Endometrium (tissue), 2 donors: ENCODE results near the gene IZUMO1R.
"Not testable (repeated sequence)": the region's sequence is repeated elsewhere in the genome, so short reads cannot be mapped to it uniquely, and the experiment has no call there.

Experiments used
- FAIRE-seq: peaks from 2 replicates; lab custom pipeline; 2012; peaks lifted over from hg19 to GRCh38; lab: Jason Lieb, UNC
- donor health status: control.
- donor health status: control.

Gene IZUMO1R

DNA sequence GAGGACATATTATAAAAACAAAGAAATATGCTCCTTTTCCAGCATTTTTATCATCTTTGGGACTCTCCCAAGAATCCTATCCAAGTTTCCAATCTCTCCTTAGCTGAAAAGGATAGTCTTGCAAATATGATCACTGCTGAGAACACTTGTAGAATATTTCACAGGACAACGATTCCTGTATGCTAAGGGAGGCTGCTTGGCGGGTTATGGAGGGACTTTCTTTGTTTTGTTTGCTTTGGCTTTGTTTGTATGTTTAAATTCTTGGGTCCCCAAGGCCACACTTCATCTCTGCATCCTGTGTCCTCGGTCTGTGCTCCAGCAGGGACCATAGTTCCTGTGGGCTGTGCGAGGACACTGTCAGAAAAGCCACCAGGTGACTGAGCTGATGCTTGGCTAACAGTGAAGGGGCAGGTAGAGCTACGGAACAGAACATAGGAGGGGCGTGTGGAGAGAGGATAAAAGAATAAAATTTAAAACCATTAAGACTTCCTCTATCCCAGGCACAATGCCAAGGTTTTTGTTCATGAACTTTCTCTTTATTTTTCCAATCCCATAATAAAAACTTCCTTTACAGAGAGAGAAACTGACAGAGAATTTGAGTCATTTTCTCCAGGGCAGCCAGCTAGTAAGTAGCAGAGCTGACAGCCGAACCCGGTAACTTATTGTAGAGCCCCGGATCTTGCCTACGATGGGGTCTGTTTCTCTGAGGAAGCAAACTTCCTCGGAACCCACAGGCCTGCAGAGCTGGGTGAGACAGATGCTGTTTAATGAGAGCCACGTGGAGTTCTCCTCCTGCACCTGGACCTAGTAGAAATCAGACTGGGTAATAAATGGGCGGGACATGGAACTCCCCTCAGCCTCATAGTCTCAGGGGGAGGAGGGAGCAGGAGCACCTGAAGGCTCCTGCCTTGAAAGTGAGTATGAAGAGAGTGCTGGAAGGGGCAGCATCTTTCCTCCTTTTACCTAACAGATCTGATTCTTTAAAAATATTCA lies at the start of gene IZUMO1R:
TSS of gene IZUMO1R (plus strand) at position 615 of the 993 bp plus-strand sequence. CDS start 1,057 bp downstream, outside the sequence.
- no peak for FAIRE-seq

DNA sequence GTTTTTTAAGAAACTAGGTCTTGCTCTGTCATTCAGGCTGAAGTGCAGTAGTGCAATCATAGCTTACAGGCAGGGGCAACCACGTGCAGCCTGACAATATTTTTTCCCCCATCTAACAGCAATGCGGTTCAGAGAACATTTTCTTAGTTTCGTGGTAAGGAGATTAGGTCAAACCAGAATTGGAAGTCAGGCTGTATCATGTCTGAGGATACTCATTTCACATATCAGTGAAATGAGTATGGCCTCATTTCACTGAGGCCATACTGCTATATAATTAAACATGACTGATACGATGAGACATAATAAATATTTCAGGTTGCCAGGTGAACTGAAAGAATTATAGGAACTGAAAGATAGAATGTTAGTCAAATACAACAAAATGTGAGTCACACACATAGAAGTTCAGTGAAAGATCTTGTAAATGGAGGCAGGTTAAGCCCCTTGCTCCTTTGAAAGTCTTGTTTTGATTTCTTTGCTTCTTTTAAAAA lies 32.5 kb upstream of the IZUMO1R start:
- no peak for FAIRE-seq

DNA sequence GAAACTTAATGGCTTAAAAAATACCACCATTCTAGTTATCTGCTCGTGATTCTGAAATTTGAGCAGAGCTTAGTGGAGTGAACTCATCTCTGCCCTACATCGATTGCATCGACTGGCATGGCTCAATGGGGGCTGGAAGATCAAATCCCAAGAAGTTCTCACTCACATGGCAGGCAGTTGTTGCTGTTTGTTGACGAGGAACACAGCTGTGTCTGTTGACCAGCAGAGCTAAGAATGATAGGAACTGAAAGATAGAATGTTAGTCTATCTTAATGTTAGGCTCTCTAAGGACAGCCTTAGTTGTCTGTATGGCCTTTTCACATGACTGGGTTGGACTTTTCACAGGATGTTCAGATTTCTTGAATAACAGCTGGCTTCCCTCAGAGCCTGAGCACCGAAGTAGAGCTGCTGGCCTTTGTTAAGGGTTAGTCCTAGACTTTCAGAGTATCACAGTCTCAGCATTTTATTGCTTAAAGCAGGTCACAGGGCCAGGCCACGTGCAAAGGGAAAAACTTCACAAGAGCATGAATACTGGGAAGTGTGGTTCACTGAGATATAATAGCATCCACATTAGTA lies 31.6 kb upstream of the IZUMO1R start:
- no peak for FAIRE-seq

DNA sequence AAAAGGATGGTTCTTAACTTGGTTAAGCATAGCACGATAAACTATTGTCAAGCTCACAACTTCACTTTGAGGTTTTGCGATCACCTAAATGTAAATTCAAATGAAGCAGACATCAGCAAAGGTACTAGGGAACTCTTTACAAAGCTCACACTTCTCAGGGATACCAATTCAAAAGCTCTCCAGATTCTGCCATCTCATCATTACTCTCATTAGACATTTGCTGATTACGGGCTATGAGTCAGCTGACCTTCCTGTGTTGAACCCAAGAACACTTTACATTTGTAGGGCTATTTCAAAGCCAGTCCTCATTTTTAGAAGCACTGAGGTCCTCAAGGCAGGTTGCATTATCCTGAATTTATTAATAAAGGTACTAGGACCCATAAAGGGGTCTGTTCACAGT lies 28.4 kb upstream of the IZUMO1R start:
- FAIRE-seq, result no peak

DNA sequence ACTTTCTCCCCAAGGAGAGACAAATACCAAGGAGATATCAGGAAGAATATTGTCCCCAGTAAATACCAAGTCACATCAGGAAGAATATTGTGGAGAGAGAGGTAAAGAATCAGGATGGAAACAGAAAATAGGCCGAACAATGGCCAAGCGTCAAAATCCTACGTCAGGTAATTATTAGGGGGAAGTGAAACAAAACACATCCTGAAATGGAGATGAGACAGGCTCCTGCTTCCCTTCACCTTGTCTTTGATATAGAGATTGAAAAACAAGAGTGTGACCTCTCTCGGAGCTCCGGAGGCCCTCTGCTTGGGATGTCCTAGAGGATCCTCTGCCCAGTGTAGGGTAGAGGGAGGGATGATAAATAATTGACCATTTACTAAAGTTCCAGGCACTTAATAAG lies 27.4 kb upstream of the IZUMO1R start:
- no peak for FAIRE-seq

DNA sequence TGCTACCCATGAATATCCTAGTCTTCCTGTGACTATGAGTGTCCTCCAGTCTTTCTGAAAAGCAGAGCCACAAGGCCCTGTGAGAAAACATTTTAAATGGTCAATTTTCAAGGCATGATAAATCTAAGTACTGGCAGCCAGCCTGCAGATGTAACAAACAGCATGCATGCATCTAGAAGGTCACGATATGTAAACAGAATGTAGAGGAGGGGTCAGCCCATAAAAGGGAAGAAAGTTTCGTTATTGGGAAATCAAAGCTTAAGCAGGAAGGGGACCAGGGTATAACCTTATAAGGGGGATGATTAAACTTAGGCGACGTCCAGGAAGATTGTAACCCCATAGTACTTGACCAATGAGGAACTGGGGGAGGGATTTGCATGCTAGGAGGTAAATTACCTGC lies 26.2 kb upstream of the IZUMO1R start:
- FAIRE-seq, result not testable (repeated sequence)

DNA sequence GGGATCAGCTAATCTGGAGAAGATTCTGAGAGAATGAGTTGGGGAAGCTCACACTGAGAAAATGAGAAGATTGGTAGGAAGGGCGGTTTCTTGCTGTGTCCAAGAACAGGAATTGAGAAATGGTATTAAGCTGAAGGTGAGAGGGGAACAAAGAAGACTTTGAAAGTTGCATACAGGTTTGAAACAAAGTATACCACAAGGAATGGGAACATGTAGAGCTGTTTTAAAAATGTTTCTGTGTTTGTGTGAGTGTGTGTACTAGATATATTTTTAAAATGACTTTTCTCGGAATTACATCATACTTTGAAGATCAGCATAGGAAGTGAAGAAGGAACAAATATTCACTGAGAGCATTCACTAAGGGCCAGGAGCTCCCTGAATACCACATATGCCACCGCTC lies 24.4 kb upstream of the IZUMO1R start:
- FAIRE-seq, result no peak

DNA sequence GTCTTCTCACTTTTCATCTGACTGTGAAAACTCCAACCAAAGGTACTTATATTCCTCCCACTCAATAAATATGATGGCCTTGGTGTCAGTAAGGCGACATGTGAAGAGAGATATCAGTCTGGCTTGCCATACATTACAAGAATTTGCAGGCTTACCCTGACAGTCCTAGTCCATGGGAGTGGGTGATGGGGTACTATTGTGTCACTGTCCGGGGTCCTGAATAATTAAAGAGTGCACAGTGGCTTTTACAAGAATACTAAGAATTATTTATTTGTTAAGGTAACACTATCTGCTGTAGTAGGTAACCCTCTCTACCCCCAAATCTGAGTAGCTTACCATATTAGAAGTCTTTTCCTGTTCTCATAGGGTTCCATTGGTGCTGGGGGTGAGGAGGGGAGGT lies 23.1 kb upstream of the IZUMO1R start:
- FAIRE-seq, result no peak

DNA sequence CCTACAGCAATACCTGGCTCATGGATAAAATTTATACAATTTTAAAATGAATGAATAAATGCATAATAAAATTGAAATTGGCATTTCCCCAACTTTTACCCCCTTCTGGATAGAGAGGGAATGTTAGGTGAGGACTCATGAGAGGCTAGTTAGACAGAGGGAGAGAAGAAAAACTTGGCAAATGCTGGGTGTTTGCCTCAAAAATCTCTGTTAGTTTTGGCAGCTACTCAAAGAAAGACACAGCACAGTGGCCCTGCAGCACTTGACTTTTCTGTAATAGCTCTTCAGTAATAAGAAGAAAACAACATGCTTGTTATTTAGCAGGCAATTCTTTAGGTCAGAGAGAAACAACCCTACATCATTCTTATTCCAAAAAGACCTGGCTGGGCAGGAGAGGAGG lies 20.7 kb upstream of the IZUMO1R start:
- FAIRE-seq, result no peak

DNA sequence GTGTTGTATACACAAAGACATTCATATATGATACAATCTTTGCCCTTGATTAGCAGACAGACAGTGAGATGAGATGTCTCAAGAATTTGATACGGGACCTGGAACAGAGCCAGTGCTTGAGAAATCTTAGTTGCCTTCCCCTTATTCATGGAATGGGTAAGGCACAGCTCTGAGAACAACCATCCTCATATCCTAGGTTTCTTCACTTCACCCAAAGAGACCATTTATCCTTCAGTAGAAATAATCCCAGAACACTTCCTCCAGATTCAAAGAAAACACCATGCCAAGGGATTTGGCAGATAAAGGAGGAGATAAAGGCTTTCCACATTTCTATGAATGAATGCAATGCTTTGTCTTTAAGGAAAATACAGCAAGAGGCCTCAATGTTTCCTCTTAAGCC lies 8.8 kb upstream of the IZUMO1R start:
- no peak for FAIRE-seq

DNA sequence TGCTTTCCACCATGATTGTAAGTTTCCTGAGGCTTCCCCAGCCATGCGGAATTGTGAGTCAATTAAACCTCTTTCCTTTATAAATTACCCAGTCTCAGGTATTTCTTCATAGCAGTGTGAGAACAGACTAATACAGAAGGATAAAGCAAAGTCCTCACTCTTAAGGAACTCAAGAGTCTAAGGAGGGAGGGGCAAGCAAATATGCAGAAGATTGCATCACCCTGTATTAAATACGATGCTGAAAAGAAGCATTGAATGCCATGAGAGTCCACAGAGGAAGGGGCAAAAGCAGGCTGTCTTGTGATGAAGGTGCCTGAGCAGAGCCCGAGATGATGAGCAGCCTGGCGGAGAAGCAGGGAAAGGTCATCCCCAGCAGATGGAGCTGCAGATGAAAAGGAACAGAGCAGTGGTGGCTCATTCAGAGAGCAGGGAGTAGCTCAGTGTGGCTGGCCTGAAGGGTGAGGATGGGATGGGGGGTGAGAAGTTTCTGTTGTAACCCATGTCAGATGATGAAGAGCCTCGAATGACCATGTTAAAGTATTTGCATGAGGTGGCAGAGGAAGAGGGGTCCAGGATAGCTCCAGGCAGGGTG lies 6.3 kb upstream of the IZUMO1R start:
- no peak for FAIRE-seq

DNA sequence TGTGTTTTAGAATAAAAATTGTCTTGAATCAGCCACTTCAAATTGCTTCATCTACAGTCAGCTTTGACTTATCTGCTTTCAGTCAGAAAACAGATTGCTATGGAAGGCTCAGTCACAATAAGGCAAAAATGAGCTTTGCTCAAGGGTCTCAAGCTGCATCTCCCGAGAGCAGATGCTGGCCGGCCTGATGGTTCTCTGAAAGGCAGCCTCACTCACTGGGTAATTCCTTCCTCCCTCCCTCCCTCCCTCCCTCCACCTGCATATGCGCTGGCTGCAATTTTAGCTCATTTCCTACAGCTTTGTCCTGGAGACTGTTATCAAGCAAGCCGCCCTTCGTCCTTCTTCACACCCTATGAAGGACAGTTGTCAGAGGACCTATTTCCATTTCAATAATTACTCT lies 1.6 kb upstream of the IZUMO1R start:
- FAIRE-seq, result no peak

DNA sequence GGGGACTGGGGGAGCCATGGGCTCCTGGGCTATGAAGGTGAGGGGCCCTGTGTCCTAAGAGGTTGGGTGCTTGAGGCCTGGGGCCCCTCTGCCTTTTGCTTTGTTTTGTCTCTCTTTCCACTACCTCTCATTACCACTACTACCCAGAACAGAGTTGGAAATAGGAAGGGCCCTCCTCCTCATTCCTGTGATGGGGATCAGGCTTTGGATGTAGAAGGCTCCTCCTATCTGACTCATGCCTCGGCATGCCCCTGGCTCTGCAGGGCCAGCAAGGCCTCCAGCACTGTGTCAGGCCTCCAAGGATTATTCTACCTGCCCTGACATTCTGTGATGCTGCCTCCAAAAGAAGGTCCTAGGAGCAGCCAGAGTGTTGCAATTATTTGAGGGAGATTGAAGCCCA lies 766 bp downstream of the IZUMO1R start:
- FAIRE-seq, result no peak

DNA sequence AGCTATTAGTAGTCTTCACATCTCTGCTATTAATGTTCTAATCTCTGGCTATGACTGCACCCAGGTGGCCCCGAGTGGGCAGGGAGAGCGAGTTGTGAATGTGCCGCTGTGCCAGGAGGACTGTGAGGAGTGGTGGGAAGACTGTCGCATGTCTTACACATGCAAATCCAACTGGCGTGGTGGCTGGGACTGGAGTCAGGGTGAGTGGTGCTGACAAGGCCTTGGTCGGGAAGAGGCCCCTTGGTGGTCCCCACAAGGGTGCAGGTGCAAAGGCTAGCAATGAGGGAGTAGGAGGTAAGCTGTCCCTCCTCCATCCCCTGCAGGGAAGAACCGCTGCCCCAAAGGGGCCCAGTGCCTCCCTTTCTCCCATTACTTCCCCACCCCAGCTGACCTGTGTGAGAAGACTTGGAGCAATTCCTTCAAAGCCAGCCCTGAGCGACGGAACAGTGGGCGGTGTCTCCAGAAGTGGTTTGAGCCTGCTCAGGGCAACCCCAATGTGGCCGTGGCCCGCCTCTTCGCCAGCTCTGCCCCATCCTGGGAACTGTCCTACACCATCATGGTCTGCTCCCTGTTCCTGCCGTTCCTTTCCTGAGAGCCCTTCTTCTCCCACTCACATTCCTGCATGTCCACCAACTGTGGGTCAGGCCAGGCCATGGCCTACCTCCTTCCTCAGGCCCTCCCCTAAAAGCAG lies 2.9 kb downstream of the IZUMO1R start:
- no peak for FAIRE-seq

DNA sequence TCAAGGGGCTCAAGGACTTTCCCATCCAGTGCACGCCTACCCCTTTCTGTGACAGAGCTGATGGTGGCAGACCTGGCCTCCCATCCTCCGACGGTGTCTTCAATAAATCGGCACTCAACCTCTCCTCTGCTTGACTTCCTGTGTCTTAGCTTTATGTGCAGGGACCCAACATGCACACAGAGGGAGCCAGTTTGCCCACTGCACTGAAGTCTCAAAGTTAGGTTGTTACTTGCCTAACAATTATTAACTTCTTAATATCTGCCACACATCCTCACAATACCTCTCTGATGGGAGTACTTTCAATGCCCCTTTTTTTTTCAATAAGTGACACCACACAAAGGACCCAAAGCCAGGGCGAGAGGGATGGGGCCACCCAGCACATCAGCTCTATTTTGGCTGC lies 3.6 kb downstream of the IZUMO1R start:
- no peak for FAIRE-seq

DNA sequence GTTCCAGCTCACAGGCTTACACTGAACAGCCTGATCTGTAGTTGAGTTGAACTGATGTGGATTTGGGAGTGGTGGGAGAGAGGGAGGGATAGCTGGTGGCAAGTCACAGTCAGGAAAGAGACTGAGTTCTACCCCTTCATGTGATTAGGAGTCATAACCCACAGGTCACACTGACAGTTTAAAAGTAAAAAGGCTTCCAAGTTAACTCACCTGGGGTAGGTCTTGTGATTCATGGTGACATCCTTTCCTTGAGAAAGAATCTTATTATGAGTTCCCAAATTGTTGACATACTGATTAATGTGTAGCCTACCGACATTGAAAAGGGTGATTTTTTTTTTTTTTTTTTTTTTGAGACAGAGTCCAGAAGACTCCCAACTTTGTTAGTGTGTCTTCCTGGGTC lies 5.4 kb downstream of the IZUMO1R start:
- FAIRE-seq, result no peak

DNA sequence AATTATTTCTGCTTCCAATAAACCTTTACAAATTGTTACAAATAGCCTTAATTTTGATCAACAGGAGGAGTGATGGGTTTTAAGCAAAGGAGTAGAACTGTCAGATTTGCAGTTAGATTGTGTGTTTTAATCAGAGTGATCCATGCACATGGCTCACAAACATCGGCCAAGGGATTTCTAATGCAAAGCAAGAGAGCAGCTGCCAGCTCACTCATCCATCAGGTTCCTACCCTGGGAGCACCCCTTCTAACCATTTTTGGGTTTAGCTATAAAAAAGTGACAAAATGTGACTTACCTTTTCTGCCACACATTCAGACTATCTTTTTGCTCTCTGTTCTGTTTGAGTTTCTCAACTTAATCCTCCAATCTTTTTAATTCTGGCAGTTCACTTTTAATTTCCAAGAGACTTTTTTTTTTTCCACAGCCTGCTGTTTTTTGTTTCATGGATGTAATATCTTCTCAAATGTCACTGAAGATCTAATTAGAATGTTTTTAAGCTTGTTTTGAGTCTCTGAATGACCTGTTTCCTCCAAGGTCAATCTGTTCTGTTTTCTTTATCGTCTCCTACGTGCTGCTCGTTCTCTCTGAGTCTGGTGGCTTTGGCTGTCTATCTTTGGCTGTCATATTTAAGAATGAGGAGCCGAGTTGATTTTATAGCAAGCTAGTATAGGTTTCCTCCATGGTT lies 6.0 kb downstream of the IZUMO1R start:
- FAIRE-seq, result no peak

DNA sequence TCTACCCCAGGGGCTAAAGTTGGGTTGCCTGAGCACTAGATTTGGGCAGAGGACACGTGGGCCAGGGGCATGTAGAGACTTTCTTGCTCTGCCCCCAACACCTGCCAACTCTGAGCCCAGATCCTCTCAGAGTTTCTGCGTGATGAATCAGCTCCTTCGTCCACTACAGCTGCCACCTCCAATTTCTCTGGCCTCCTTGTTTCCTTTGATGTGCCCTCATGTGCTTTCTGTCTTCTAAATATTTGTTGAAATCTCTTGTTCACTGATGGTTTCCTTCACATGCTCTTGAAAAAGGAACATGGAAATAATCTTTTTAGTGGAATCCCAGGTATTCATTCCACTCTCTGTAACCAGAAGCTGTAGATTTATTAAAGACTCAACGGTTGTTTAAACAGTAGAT lies 8.0 kb downstream of the IZUMO1R start:
- FAIRE-seq, result no peak

DNA sequence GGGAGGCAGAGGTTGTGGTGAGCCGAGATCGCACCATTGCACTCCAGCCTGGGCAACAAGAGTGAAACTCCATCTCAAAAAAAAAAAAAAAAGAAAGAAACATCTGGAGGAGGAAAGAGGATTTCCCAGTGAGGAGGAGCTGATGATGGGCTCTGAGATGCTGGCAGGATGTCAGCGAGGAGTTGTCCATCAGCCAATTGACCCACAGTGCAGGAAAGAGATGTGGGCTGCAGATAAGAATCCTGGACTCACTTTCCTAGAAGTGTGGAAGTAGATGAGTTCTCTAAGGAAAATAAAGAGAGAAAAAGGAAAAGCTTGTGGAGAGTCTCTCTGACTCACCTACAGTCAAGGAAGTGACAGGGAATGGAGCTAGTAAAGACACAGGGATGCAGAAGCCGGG lies 9.7 kb downstream of the IZUMO1R start:
- no peak for FAIRE-seq

DNA sequence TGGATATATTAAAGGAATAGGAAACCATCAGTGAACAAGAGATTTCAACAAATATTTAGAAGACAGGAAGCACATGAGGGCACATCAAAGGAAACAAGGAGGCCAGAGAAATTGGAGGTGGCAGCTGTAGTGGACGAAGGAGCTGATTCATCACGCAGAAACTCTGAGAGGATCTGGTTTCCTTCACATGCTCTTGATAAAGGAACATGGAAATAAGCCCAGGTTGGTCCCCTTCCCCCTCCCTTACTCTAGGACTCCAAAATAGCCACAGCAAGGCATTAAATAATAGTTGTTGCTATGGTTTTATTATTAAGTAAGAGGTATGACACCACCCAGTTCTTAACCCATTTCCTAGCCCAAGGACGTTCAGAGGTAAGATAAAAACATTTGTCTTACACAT lies 11.3 kb downstream of the IZUMO1R start:
- FAIRE-seq, result no peak

DNA sequence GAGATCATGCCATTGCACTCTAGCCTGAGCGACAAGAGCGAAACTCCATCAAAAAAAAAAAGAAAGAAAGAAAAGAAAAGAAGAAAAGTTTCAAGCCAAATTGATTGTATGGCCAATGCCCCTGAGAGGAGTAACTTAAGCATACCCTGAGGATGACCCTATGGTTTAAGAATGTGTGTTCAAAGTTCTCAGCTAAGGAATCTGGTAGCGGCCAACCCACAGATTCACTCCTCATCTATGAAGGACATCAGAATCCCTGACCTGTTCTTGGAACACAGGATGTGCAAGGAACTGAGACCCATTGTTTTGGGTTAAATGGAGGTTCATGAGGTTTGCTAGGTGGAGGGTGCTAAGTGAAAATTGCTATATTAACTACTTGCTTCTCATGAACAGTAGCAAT lies 18.1 kb downstream of the IZUMO1R start:
- FAIRE-seq, result no peak

DNA sequence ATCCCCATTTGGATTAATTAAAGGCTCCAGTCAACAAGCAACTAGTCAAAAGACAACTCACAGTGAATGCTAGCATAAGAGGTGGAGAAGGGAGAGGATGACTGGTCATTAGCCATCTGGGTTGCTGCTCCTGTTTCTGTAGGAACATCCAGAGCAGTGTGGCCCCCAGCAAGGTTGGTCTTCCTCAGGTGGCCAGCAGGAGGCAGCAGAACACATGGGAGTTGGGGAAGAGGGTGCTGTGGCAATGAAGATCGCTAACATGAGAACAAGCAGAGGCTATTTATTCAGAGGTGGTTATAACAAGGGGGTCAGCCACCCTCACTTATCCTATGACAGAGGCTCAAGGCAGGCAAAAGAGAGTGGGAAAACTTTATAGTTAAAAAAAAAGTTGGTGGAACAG lies 21.3 kb downstream of the IZUMO1R start:
- FAIRE-seq, result no peak
